HG03135 (cell line): ENCODE data around the gene CASP7.
"Not testable (repeated sequence)": the region's sequence is repeated elsewhere in the genome, so short reads cannot be mapped to it uniquely, and the experiment has no call there.

ENCODE experiments used
- ATAC-seq: cut with Tn5 transposase; IDR thresholded peaks from one replicate; pipeline ENCODE4 v1.9.1; 2021; ENCODE audit warnings: mild to moderate bottlenecking, moderate library complexity; ENCODE audit not compliant: unreplicated experiment

The CASP7 gene

GRCh38 chr10:113679463-113680189, at the start of gene CASP7:
Gene CASP7, plus strand, starts transcription at chr10:113679912. Its CDS starts 17,582 bp downstream, at chr10:113697494.
- peak; percentile 71 for ATAC-seq

DNA sequence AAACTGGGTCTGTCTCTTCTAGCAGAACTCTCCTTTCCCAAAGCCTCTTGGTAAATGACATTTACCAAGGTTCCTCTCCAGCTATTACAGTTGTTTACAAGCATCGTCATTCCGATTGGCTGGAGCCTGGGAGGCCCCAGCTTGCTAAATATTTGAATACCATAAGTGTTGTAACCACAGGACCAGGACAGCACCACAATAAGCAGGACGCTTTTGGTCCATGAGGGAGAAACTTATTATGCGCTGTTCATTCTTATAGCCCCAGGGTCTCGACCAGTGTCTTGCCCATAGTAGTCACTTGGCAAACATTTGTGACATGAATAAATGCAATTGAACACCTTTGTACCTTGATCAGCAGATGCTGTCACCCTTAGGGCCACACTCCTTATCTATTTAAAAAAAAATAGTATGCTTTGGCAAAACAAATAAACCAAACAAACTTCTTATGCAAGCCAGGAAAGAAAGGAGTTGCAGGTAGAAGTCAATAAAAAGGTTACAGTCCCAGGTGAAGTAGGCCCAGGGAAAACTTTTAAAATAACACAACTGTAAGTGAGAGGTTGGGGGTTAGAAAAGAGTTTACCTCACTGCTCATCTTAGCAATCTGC, 48.7 kb upstream of the CASP7 start:
- ATAC-seq, result no peak

DNA sequence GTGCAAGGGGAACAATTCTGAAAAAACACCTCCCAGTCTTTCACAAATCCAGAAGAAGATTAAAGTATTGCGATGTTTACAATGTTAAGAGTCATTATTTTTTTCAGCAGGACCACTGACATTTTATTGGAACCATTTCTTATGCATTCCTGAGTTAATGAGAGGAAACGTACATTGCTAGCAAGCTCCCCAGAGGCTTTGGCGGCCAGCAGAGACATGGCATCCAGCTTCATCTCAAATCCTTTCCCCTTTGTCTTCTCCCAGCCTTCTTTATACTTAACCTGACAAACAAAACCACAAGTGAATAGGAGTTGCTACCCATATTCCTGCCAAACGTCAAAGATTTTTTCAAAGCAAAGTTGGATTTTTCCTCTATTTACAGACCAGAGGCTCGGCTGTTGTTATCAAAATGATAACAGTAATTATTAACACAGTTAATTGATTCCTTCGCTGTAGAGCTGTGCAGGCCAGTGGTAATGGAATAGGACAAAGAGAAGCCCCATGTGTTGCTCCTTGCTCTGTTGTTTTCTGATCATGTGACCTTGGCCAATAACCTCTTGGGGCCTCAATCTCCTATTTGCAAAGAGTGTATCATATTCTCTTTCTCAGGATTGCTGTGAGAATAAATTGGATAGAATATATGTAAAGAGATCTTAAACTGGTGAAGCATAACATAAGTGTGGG, 47.9 kb upstream of the CASP7 start:
- ATAC-seq, result no peak

GRCh38 chr10:113639966-113640365, 39.7 kb upstream of the CASP7 start:
- ATAC-seq, result no peak

DNA sequence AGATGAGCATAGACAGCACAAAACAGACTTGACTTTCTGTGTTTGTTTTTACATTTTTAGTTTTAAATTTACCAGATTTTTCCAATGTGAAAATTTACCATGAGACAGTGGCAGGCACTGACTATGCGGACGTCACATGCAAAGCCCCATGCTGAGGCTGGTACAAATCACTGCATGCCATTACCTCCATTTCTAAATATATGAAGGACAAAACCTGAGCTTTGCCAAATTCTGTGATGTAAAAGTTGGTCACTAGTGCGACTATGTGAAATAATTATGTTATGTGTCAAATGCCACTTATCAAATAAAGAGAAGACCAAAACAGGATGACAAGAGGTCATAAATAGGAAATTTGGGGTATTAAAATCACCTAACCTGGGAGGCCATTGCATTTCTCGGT, 38.0 kb upstream of the CASP7 start:
- no peak for ATAC-seq

DNA sequence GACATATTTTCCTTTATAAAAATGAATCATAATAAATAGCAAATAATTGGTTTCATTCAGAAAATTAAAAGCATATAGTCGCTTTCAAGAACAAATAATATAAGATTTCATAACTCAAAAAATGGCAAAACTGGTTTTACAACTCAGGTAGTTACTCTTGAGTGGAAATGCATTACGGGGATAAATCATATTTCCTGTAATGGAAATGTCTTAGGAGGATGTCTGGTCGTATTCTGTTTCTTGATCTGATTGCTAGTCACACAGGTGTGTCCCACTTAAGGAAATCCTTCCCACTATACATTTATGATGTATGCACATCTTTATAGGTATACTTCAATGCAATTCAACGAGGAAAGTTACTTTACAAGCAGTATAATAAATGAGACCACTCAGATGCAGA, 36.5 kb upstream of the CASP7 start:
- ATAC-seq, result no peak

DNA sequence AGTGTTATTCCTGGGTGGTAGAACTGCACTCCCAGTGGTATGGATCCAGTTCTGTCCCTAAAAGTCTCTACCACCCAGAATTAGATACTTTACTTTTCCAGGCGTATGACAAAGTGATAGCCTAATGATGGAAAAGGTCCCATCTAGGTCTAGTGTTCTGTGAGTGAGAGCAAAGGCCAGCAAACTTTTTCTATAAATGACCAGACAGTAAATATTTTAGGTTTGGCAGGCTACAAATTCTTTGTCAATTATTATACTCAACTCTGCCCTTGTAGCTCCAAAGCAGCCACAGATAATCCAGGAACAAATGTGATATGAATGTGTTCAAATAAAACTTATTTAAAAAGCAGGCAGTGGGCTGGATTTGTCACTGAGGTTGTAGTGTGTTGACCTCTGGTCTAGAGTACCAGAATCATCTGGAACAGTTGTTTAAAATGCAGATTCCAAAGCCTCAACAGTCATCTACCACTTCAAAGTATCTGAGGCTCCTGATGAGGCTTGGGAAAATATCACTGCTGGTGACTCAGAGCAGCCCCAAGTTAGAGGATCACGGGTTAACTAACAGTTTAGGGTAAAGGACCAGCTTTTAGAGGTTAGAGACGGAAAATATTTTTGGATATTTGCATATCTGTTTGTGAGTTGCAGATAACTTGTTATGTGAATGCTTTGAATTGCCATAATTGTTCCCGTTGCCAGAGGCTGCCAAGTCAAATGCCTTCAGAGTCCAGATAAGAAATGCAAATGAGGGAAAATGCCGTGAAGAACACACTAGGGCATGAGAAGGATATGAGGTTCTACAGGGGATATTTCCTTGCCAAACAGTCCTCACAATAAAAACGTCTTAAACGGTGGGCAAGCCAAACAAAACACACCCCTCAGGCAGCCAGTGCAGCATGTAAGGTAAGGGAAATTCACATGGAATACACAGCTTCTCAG, 35.3 kb upstream of the CASP7 start:
- ATAC-seq, result no peak

- ATAC-seq, result no peak
These were observed 33.1 kb upstream of the CASP7 start for GRCh38 chr10:113646336-113647201.

GRCh38 chr10:113647812-113648211, 31.9 kb upstream of the CASP7 start:
- no peak for ATAC-seq

- no peak for ATAC-seq
These were observed 31.2 kb upstream of the CASP7 start for GRCh38 chr10:113648478-113648877.

- ATAC-seq, result no peak
These were observed 29.5 kb upstream of the CASP7 start for GRCh38 chr10:113650172-113650571.

- ATAC-seq, result no peak
These were observed 28.7 kb upstream of the CASP7 start for GRCh38 chr10:113651021-113651420.

- ATAC-seq, result no peak
These were observed 27.8 kb upstream of the CASP7 start for GRCh38 chr10:113651898-113652297.

- not testable (repeated sequence) for ATAC-seq
These were observed 27.3 kb upstream of the CASP7 start for GRCh38 chr10:113652456-113652855.

DNA sequence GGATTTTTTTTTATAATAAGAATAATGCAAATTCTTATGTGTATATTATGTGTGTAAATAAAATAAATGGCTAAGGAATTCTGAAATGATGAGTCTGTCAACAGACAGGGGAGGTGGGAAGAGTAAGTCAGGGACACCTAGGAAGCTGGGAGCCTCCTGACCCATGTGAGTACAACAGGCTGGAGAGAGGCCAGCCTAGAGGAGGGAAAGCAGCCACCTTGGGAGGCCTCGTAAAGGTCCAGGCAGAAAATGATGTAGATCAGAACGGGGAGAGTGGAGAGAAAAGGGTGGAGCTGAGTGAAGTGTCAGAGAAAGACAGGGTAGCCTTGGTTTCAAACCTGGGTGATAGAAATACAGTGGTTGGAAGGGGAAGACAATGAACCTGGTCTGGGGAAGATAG, 22.8 kb upstream of the CASP7 start:
- ATAC-seq, result no peak

- no peak for ATAC-seq
These were observed 22.2 kb upstream of the CASP7 start for GRCh38 chr10:113657544-113657943.

- ATAC-seq, result no peak
These were observed 18.4 kb upstream of the CASP7 start for GRCh38 chr10:113661332-113661731.

DNA sequence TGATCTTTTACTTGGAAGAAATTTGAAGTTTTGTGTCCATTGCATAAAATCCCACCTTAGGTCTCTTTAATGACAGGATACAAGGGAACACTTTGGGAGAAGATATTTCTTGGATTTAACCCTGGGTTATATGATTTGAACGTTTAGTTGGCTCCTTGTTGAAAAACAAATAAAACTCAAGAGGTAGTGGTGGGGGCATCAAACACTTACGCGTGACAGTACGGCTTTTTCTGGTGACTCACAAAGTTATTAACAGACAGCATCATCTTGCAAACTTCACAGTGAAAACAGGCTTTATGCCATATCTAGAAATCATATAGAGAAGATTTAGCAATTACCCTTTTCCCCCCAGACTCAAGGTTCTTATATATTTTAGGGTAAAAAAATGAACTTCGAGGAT, 16.6 kb upstream of the CASP7 start:
- no peak for ATAC-seq

- no peak for ATAC-seq
These were observed 15.8 kb upstream of the CASP7 start, which contains the start of gene NRAP for GRCh38 chr10:113663908-113664307. Gene NRAP, minus strand, starts transcription at chr10:113664041. Its CDS starts 159 bp downstream, at chr10:113663882.

GRCh38 chr10:113665352-113665751, 14.4 kb upstream of the CASP7 start:
- no peak for ATAC-seq
